GM12874 (cell line): ENCODE measurements around the gene PRR14.

Source experiments
- CTCF ChIP-seq: IDR thresholded peaks from 2 replicates; pipeline ENCODE4 v1.5.1; 2011; ENCODE audit warnings: low read depth, mild to moderate bottlenecking, control low read depth, low read length, moderate library complexity; ENCODE audit not compliant: insufficient read depth

PRR14 gene

DNA sequence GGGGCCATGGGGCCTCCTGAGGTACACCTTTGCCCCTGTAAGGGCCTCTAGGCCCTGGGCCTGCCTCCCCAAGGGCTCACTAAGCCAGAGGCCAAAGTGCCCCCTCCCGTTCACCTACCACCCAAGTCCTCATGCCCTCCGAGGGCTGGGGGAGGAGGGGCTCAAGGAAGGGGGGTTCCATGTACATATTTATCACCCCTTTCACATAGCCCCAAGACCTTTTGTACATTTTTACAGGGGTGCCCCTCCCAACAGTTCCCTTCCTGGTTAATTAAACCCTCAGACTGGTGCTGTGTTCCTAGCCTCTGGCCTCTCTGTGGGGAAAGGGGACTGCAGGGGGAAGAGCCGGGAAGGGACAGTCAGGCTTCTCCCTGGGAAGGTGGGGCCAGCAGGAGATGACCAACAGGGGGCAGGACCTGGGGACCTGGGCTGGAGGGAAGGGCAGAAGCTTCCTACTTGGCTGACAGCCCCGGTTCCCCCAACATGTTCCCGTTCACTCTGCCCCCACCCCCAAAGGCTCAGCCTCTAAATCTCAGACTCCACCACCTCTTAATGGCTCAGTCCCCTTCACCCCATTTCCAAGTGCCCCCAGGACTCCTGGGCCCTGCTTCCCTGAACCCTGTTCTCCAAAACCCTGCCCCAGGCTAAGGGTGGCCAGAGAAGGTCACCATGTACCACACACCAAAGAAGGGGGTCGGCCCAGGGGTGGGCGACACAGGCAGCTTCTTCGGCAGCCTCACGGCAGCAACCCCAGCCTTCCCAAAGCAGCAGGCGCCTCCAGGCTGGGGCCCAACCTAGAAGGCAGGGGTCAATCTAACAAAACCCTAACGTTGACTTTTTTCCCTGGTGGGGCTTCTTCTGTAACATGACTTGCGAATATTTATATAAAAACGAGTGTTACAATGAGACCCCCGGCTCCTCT, 19.4 kb downstream of the PRR14 start:
- no peak for TF ChIP-seq CTCF

DNA sequence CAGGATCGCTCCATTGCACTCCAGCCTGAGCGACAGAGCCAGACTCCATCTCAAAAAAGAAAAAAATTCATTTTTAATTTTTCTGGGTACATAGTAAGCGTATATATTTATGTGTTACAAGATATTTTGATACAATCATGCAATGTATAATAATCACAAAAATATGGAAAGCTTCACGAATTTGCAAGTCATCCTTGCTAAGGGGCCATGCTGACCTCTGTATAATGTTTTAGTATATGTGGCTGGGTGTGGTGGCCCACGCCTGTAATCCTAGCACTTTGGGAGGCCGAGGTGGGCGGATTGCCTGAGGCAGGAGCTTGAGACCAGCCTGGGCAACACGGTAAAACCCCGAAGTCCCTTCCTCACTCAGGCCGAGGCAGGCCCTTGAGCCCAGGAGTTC, 24.4 kb downstream of the PRR14 start:
- no peak for TF ChIP-seq CTCF

- no peak for TF ChIP-seq CTCF
These were observed 27.3 kb downstream of the PRR14 start for GRCh38 chr16:30677931-30678585.

- TF ChIP-seq CTCF: no peak
These were observed 27.8 kb downstream of the PRR14 start for GRCh38 chr16:30678586-30678970.

- no peak for TF ChIP-seq CTCF
These were observed 29.6 kb downstream of the PRR14 start for GRCh38 chr16:30680326-30680725.

DNA sequence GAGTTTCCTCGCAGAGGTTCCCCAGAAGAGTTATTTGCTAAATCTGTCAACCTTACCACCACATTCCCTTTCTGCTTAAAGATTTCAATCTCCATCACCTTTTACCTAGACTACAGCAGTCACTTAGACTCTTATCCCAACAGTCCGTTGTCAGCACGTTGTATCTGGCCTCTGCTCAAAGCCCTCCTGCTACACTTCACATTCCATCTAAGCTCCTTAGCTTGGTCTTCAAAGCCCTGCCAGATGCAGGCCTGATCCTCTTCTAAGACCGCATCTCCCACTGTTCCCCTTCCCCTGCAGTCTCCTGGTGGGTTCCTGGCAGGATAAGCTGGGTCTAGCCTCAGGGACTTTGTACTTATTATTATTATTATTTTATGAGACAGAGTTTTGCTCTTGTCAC, 37.9 kb downstream of the PRR14 start:
- TF ChIP-seq CTCF: no peak

DNA sequence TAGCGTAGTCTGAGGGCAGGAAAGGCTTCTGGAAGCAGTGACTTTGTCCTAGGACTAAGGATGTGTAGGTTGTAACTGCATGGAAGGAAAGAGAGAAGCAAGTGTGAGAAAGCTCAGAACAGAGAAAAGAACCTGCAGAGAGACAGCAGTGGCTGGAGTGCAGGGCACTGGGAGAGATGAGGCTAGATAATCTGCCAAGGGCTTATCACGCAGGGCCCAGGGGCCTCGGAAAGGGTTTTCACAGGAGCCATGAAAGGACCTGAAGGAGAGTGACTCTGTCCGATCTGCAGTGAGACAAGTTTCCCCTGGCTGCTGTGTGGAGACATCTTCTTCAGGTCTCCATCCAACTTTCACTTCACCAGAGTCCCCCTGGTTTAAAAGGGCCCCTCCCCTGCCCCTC, 41.1 kb downstream of the PRR14 start:
- no peak for TF ChIP-seq CTCF
